HG03175 (cell line): ENCODE measurements around the gene ESPN.

Experiments used
- ATAC-seq: cut with Tn5 transposase; IDR thresholded peaks from one replicate; pipeline ENCODE4 v1.9.1; 2021; ENCODE audit warnings: mild to moderate bottlenecking, moderate library complexity; ENCODE audit not compliant: unreplicated experiment

Gene ESPN

DNA sequence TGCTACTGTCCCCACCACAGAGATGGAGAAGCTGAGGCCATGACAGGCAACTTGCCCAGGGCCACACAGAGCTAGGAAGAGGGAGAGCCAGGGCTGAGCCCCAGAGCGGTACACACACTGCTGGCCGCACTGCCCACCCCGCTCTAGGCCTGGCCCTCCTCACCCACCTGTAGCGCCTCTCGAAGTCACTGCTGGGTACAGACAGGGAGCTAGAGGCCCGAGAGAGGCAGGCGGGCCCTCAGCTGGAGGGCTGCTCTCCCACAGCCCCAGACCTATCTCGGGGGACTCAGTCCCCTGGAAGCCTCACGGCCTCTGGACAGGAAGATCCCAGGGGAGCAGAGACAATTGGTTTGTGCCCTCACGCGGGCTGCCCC lies 84.2 kb downstream of the ESPN start:
- no peak for ATAC-seq

DNA sequence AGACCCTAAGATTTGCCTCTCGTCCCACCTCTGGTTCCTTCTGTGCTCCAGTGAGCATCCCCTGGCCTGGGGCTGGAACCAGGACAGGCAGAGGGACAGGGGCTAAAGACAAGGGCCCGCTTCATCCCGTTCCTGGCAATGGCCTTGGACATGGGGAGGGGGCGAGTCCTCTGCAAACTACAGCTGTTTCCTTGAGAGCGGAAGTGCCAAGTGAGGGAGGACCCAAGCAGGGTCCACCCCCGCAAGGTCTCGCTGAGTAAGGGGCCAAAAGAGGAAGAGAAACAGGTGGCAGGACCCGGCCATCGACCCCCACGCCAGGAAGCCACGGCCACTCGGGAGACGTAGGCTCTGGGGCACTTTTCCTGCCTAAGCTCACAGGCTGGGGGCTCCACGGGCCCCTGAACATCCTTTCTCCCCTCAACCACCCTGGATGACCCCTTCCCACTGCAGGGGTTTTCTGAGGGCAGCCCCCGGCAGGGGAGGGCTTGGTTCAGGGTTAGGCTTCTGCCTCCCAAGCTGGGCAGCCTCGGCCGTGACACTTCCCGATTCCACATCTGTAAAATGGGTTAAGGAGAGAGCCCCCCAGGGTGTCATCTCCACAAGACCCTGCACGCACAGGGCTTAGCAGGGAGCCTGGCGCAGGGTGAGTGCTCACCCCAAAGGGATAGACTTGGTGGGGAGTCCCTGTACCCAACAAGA lies 84.8 kb downstream of the ESPN start:
- ATAC-seq, result no peak

DNA sequence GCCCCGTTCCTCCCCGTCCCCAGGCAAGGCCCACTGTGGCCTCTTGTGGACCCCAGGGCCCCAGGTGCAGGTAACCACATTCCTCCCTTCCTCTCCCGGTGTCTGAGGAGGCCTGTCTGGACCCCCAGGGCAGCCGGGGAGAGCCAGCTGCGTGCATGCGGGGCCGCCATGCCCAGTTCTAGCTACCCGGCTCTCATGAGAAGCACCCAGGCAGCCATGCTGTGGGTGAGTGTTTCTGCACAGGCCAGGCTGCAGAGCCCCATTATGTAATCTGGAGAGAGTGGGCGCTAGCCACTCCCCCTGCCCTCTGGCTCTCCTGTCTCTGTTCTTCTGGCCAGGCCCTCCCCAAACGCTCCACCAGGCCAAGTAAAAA lies 85.3 kb downstream of the ESPN start:
- ATAC-seq, result no peak

DNA sequence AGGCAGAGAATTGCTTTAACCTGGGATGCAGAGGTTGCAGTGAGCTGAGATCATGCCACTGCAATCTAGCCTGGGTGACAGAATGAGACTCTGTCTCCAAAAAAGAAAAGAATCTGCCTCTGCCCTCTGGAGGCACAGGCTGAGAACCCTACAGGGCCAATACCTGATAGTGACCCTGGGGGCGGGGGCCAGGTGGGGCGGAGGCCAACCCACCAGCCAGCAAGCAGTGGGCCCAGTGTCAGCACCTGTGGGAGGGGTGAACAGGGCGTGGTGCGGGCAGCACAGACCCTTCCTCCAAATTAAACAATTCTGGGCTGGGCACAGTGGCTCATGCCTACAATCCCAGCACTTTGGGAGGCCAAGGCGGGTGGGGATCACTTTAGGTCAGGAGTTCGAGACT lies 85.9 kb downstream of the ESPN start:
- ATAC-seq, result no peak
